Panc1 (cell line): ENCODE results near the gene RHOJ. TPM values are rescaled to one million over a fixed set of nuclear protein-coding genes. Genes with fewer than 3 reads are reported as not detected.

ENCODE experiments used
- ATAC-seq: fragments of 200-7000 bp; cut with Tn5 transposase; 2 replicates; pipeline ENCODE4 v1.9.1; 2020; ENCODE audit warnings: mild to moderate bottlenecking, moderate library complexity
- BruUV-seq: library from RNA; stranded (reverse); fragments of 400-500 nt; replicated peaks from 2 replicates; lab custom pipeline; 2021; lab: Mats Ljungman, UMichigan
- CTCF ChIA-PET: fragments of 300-600 bp; sonication (Branson Sonifier 250); formaldehyde crosslinking; loops from one replicate; lab custom pipeline; 2022; ENCODE audit warnings: antibody characterized with exemption; lab: Charles Lee
- POLR2A ChIA-PET: fragments of 300-600 bp; sonication (Branson Sonifier 250); formaldehyde crosslinking; loops from one replicate; lab custom pipeline; 2022; ENCODE audit warnings: antibody characterized with exemption; lab: Charles Lee
- DNase-seq: peaks from one replicate; pipeline ENCODE4 v3.0.0-alpha.2; 2010; ENCODE audit warnings: low read depth, low spot score
- H3K27ac ChIP-seq: 2 replicates; pipeline ENCODE4 v1.5.1; 2011; ENCODE audit warnings: mild to moderate bottlenecking, low read length, inconsistent platforms
- H3K27me3 ChIP-seq: fragments of 200-500 bp; sonication (Bioruptor generic); 2 replicates; pipeline ENCODE4 v1.6.0; 2014; ENCODE audit warnings: low read length, inconsistent platforms; ENCODE audit not compliant: control insufficient read depth, insufficient read depth
- H3K36me3 ChIP-seq: fragments of 200-500 bp; sonication (Bioruptor generic); 2 replicates; pipeline ENCODE4 v1.5.1; 2014; ENCODE audit warnings: inconsistent platforms, mild to moderate bottlenecking, low read length, moderate library complexity; ENCODE audit not compliant: control insufficient read depth, insufficient read depth
- H3K4me1 ChIP-seq: 2 replicates; pipeline ENCODE4 v1.5.1; 2011; ENCODE audit warnings: inconsistent platforms, mild to moderate bottlenecking, low read length, moderate library complexity; ENCODE audit not compliant: control insufficient read depth, insufficient read depth
- H3K4me3 ChIP-seq, 2 experiments: 2 replicates each; pipeline ENCODE4 v1.5.1; 2011 to 2012; ENCODE audit warnings: low read depth in 2 of 2, low read length in 2 of 2, mild to moderate bottlenecking in 2 of 2, inconsistent platforms in 1 of 2, moderate library complexity in 1 of 2
- H3K9me3 ChIP-seq: fragments of 200-500 bp; sonication (Bioruptor generic); 2 replicates; pipeline ENCODE4 v1.5.1; 2014; ENCODE audit warnings: low read depth, mild to moderate bottlenecking, inconsistent platforms, low read length, moderate library complexity; ENCODE audit not compliant: control insufficient read depth, insufficient read depth
- CTCF ChIP-seq: fragments of 450-650 bp; IDR thresholded peaks from 2 replicates; pipeline ENCODE4 v1.5.1; 2017; ENCODE audit warnings: mild to moderate bottlenecking
- POLR2AphosphoS5 ChIP-seq: IDR thresholded peaks from 2 replicates; pipeline ENCODE4 v1.6.1; 2012; ENCODE audit warnings: mild to moderate bottlenecking, low read depth, low read length, moderate library complexity
- SIN3A ChIP-seq: IDR thresholded peaks from 2 replicates; pipeline ENCODE4 v1.6.1; 2012; ENCODE audit warnings: low read depth, mild to moderate bottlenecking, low read length, moderate library complexity, borderline replicate concordance; ENCODE audit not compliant: insufficient read depth
- TCF7L2 ChIP-seq: IDR thresholded peaks from 2 replicates; pipeline ENCODE4 v1.6.1; 2011; ENCODE audit warnings: mild to moderate bottlenecking, low read depth, low read length, inconsistent platforms
- in situ Hi-C: cut with HindIII; loops from 2 replicates; pipeline ENCODE4 v1.10.0; 2016; ENCODE audit warnings: low sequenced_read_pairs, low pct_unique_long_range_greater_than_20kb
- intact Hi-C: fragments of 100-400 bp; cut with micrococcal nuclease; formaldehyde crosslinking; loops from one replicate; pipeline ENCODE4 v1.10.0; 2022; ENCODE audit not compliant: unreplicated experiment
- total RNA-seq: library from RNA; stranded (reverse); gene quantifications from one replicate; pipeline ENCODE4 v1.2.1, GENCODE V29; 2021; ENCODE audit not compliant: unreplicated experiment
- TF ChIP-seq, protein P1 (sequence below), 2 experiments: IDR thresholded peaks; 2 replicates each; pipeline ENCODE4 v1.6.1; 2011 to 2012; ENCODE audit warnings: low read depth in 2 of 2, control low read depth in 1 of 2, low read length in 1 of 2, mild to moderate bottlenecking in 1 of 2, moderate library complexity in 1 of 2; ENCODE audit not compliant: insufficient read depth in 1 of 2

RHOJ gene
- total RNA-seq, 1 experiment from 2014 or later: 0.28 TPM

- Histone ChIP-seq H3K4me1 (no peaks in the 10 kb centered on the region), H3K4me3 (no peak overlapping the region), H3K27ac (no peak overlapping the region), H3K36me3 (no peaks in the 10 kb centered on the region), H3K27me3 (no peaks in the 10 kb centered on the region), H3K9me3 (no peaks in the 10 kb centered on the region)
- TF ChIP-seq SIN3A (no peak), CTCF (no peak), POLR2AphosphoS5 (no peak)
- TF ChIP-seq, protein P1, sequence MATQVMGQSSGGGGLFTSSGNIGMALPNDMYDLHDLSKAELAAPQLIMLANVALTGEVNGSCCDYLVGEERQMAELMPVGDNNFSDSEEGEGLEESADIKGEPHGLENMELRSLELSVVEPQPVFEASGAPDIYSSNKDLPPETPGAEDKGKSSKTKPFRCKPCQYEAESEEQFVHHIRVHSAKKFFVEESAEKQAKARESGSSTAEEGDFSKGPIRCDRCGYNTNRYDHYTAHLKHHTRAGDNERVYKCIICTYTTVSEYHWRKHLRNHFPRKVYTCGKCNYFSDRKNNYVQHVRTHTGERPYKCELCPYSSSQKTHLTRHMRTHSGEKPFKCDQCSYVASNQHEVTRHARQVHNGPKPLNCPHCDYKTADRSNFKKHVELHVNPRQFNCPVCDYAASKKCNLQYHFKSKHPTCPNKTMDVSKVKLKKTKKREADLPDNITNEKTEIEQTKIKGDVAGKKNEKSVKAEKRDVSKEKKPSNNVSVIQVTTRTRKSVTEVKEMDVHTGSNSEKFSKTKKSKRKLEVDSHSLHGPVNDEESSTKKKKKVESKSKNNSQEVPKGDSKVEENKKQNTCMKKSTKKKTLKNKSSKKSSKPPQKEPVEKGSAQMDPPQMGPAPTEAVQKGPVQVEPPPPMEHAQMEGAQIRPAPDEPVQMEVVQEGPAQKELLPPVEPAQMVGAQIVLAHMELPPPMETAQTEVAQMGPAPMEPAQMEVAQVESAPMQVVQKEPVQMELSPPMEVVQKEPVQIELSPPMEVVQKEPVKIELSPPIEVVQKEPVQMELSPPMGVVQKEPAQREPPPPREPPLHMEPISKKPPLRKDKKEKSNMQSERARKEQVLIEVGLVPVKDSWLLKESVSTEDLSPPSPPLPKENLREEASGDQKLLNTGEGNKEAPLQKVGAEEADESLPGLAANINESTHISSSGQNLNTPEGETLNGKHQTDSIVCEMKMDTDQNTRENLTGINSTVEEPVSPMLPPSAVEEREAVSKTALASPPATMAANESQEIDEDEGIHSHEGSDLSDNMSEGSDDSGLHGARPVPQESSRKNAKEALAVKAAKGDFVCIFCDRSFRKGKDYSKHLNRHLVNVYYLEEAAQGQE (IDR thresholded peaks at IDR 0.05; ENCODE audit: insufficient read depth in 1 of 2, low read depth in 2 of 2, low read length in 1 of 2): no peak
- BruUV-seq: no TSS peak
- intact Hi-C loops: no loop called here
- in situ Hi-C loops: no loop called here
- ChIA-PET POLR2A (interaction anchor here (0.6 kb wide), 1 partner anchor 1144 kb away, joined by 3 read pairs; no protein-coding TSS in a partner anchor), CTCF (interaction anchor here (0.7 kb wide), 1 partner anchor 75 kb away, joined by 3 read pairs; no protein-coding TSS in a partner anchor)
- DNase-seq (no peak), ATAC-seq (no peak)
Measured at GRCh38 chr14:63205866-63206265, 1.6 kb downstream of the RHOJ start.

- ChIA-PET POLR2A (no interaction called here), CTCF (no interaction called here)
- no peak for DNase-seq
- no TSS peak for BruUV-seq
- H3K4me1 ChIP-seq: no peaks in the 10 kb centered on the region
- in situ Hi-C loops: no loop called here
- TF ChIP-seq SIN3A (no peak), CTCF (no peak), POLR2AphosphoS5 (no peak), TCF7L2 (no peak)
- TF ChIP-seq, protein P1 (IDR thresholded peaks at IDR 0.05; ENCODE audit: insufficient read depth in 1 of 2, low read depth in 2 of 2, low read length in 1 of 2): no peak
- H3K9me3 ChIP-seq: no peaks in the 10 kb centered on the region
- H3K4me3 ChIP-seq: no peak overlapping the region
- no peak overlapping the region for H3K27ac ChIP-seq
- intact Hi-C loops: no loop called here
- H3K27me3 ChIP-seq: no peaks in the 10 kb centered on the region
- no peaks in the 10 kb centered on the region for H3K36me3 ChIP-seq
- no peak for ATAC-seq
Measured at GRCh38 chr14:63209160-63209559, 4.9 kb downstream of the RHOJ start.
